Measurements from ENCODE around the gene CD46. TPM values are rescaled to one million over a fixed set of nuclear protein-coding genes. Genes with fewer than 3 reads are reported as not detected.

The CD46 gene
- total RNA-seq, 1 donor from 2014 or later: 101 TPM

Other genes starting within 250 kb of the CD46 start
- not detected in 2 replicates for gene CR1L, start 106.9 kb upstream of the CD46 start, total RNA-seq
- gene CD34, start 159.1 kb downstream of the CD46 start, total RNA-seq: 12.6 and 19.8 TPM in 2 replicates